ENCODE data around the gene PER2. TPM values are rescaled to one million over a fixed set of nuclear protein-coding genes. Genes with fewer than 3 reads are reported as not detected.

Gene PER2
- total and polyA plus RNA-seq, 12 donors: 1.4 to 19.0 (median 7.1) TPM

DNA sequence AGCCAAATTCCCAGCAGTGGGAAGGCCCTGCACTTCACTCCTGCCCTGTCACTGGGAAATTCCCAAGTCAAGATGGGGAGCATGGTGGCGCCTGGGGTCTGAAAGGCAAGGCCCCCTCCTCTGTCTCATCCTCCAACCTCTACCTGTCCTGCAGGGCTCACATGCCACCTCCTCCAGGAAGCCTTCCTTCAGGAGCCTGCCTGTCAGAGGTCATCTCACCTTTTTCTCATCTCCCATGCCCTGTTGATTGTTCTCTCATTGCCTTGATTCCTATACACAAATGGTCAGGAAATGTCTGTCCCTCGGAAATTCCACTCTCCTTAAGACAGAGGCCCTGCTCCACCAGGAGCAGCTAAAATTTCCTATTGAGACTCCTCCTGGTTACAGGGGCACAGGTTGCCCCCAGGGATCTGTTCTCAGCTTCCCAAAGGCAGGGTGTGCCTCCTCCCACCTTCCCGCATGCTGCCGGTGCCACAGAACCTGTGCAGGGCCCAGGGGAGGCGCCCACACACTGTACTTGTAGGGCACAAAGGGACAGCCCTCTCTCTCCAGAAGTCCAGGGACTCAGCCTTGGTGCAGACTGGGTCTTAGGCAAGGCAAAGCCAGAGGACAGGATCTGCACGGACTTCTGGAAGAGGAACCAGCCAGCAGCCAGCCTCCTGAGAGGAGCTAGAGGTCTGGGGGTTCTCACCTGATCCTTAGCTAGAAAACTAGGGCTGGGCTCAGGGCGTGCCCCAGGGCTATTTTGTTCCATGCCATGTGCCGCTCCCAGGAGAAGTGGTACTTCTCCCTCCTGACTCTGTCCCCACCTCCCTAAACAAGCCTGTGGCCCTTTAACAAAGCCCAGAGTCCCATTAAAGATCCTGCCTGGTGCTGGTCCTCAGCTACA, 61.5 kb downstream of the PER2 start:
- H3K9me3 ChIP-seq: no peaks in the 10 kb centered on the region
- H3K27me3 ChIP-seq: no peaks in the 10 kb centered on the region
- intact Hi-C loops (cut with DNase I): no loop called here
- peaks cover 2 to 29% (median 11%) of the 10 kb centered on the region in 9 donors for H3K4me1 ChIP-seq
- DNase-seq (no peak), ATAC-seq (no peak)
- H3K27ac ChIP-seq: no peak overlapping the region
- WGBS, 2 donors: 88 to 93% methylated on average over 8 of the region's 8 CpGs
- H3K4me3 ChIP-seq: no peak overlapping the region
- TF ChIP-seq, protein P1, sequence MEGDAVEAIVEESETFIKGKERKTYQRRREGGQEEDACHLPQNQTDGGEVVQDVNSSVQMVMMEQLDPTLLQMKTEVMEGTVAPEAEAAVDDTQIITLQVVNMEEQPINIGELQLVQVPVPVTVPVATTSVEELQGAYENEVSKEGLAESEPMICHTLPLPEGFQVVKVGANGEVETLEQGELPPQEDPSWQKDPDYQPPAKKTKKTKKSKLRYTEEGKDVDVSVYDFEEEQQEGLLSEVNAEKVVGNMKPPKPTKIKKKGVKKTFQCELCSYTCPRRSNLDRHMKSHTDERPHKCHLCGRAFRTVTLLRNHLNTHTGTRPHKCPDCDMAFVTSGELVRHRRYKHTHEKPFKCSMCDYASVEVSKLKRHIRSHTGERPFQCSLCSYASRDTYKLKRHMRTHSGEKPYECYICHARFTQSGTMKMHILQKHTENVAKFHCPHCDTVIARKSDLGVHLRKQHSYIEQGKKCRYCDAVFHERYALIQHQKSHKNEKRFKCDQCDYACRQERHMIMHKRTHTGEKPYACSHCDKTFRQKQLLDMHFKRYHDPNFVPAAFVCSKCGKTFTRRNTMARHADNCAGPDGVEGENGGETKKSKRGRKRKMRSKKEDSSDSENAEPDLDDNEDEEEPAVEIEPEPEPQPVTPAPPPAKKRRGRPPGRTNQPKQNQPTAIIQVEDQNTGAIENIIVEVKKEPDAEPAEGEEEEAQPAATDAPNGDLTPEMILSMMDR (IDR thresholded peaks at IDR 0.05): no peak
- H3K36me3 ChIP-seq: no peaks in the 10 kb centered on the region

DNA sequence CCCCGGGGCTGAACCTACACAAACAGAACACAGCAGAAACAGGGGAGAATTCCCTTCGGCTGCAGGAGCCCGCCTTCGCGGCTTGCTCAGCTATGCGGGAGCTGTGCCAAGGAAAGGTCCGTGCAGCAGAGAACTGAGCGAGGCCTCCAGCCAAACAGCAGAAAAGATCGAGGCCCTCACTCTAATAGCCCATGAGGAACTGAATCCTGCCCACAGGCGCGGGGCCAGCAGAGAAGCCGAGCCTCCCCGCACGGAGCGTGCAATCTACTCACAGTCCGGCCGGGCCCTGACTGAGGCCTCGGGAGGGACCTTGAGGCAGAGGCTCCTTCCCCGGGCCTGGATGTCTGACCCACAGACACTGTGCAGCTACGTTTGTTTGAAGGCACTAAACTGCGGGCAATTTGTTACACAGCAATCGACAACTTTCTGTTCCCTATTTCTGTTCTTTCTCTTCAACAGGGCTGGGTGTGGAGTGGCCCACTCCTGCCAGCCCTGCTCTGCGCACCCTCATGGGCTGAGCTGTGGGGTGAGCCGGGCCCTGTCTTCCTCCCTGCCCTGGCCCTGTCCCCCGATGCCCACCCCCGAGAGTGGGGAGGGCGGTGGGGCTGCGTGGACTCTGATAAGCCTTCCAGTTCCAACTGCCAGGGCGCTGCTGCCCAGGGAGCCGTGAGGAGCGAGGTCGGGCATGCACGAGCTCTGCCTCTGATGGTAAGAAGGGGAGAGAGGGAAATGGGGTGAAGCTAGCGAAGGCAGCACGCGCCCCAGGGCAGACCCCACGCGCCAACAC, 62.3 kb downstream of the PER2 start:
- Histone ChIP-seq H3K9me3 (no peaks in the 10 kb centered on the region), H3K4me3 (no peak overlapping the region), H3K36me3 (no peaks in the 10 kb centered on the region), H3K27ac (no peak overlapping the region), H3K4me1 (peaks cover under 1 to 20% (median 5%) of the 10 kb centered on the region in 9 donors), H3K27me3 (no peaks in the 10 kb centered on the region)
- intact Hi-C loops (cut with DNase I): no loop called here
- 61 to 66% methylated on average over 38 of the region's 38 CpGs for WGBS, 2 donors
- ATAC-seq: peak in 5 of 8 donors; percentile 33 to 48 (median 44)
- no peak for DNase-seq
- TF ChIP-seq, protein P1 (IDR thresholded peaks at IDR 0.05): no peak

DNA sequence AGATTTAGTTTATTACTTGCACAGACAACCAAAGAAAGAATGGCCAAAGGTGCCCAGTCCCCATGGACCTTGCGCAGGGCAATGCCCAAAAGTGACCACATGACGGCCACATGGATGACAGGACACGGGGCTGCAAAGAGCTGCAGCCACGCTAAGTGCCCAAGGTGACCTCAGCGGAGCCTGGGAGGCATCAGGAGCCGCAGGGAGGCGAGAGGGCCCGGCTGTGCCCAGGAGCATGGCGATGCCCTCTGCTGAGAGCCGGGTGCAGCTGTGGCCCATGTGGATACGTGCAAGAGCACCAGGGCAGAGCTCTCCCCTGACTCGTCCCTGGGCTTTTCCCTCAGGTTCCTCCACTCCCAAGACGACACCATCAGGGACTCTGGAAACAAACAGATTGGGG, 63.3 kb downstream of the PER2 start:
- H3K27me3 ChIP-seq: no peaks in the 10 kb centered on the region
- WGBS, 2 donors: 88 to 89% methylated on average over 13 of the region's 13 CpGs
- no peak overlapping the region for H3K4me3 ChIP-seq
- intact Hi-C loops (cut with DNase I): no loop called here
- TF ChIP-seq, protein P1 (IDR thresholded peaks at IDR 0.05): no peak
- no peak for DNase-seq
- H3K27ac ChIP-seq: no peak overlapping the region
- peaks cover 0 to 16% (median 3%) of the 10 kb centered on the region in 9 donors for H3K4me1 ChIP-seq
- no peaks in the 10 kb centered on the region for H3K36me3 ChIP-seq
- no peaks in the 10 kb centered on the region for H3K9me3 ChIP-seq
- ATAC-seq: no peak

DNA sequence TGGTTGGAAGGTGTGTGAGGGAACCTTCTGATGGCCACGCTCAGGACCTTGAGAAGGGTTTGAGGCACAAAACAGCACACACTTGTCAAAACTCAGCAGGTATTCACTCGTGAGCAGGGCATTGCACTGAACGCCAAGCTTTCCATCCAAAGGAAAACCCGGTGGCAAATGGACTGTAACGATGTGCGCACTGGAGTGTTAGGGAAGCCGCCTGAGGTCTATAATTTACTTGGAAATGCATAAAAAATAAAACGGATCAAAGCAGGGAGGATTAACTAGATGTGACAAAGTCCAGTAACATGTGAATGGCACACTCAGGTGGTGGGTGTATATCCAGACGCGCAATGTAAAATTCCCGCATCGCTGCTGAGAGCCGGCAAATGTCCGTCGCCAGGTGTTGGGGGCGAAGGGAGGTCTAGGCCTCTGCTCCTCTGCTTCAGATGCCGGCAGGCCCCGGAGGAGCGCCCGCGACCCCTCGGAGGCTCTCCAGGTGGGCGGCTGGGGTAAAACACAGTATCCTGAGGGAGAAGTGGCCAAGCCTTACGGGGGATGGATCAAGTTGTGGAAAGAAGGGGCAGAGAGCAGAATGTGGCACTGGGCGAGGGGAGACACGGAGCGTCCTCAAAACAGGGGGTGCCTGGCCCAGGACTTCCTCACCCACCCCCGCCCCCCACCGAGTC, 63.9 kb downstream of the PER2 start:
- Histone ChIP-seq H3K36me3 (no peaks in the 10 kb centered on the region), H3K27ac (no peak overlapping the region), H3K27me3 (no peaks in the 10 kb centered on the region), H3K4me1 (peaks cover 0 to 16% (median 3%) of the 10 kb centered on the region in 9 donors), H3K4me3 (no peak overlapping the region), H3K9me3 (no peaks in the 10 kb centered on the region)
- DNase-seq (no peak), ATAC-seq (no peak)
- intact Hi-C loops (cut with DNase I): no loop called here
- TF ChIP-seq, protein P1 (IDR thresholded peaks at IDR 0.05): no peak
- 94 to 96% methylated on average over 29 of the region's 29 CpGs for WGBS, 2 donors
